Inflammatory macrophage treated with lipopolysaccharide for 4 hours (primary cell): ENCODE results near the gene CBFA2T2.

Source experiments
- DNase-seq: peaks from one replicate; pipeline ENCODE4 v3.0.0-alpha.2; 2020

Gene CBFA2T2

DNA sequence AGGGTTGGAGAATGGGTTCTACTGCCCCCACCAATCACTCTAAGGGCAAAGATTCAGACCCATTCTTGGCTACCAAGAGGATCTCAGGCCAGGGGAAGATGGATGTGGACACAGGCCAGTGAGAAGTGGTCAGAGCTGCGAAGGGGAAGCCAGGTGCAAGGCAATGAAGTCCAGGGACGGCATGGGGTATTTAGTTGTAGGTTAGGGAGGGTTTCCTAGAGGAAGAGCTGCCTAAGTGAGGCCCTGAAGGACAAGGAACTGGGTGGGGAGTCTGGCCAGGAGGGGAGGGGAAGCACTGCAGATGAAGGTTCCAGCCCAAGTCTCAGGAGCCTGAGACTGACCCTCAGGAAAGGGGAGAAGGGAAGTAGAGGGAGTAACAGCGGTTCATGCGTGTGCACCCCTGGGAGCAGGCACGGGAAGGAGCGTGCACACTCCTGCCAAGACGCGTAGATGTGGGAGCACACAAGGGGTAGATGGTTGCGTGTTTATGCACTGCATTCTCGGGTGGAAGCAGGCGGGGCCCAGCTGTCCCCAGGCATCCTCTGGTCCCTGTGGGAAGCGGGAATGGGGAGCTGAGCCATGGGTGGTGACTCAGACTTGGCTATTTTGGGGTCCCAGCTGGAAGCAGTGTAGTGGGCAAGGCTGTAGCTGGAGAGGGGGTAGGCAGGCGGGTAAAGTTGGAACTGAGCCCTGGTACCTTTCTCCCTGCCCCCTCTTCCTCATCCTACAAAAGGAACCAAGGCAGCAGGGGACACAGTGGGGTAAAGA lies 180.2 kb downstream of the CBFA2T2 start:
- no peak for DNase-seq

GRCh38 chr20:33670715-33671499 lies 181.0 kb downstream of the CBFA2T2 start:
- no peak for DNase-seq

GRCh38 chr20:33671573-33672288 lies 181.8 kb downstream of the CBFA2T2 start:
- no peak for DNase-seq

DNA sequence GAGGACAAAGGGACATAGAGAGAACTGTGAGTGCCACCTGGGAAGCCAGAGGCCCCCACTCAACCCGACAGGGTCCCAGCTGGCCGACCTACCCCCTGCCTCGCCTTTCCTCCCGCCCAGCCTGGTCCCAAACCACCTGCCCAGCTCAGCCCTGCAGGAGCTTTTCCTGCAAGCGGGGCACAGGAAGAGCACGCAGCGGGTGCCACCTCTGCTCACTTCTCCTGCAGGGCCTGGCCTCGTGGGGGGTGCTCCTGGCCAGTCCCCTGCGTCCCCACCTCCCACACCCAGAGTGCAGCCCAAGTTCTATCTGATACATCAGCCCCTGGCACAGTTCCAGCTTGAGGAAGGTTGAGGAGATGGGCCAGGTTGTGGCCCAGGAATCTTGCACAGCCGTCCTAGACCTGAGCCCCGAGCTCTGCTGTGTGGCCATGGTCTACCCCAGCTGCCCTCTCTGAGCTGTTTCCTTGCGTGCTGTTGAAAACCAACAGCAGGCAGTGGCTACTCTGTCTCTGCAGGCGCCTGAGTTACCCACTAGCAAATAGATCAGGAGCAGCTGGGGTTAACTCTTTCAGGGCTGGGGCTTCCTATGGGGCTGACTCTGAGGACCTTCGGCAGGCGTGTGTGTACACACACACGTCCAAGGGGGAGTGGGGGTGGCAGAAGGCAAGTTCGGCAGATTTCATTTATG lies 182.7 kb downstream of the CBFA2T2 start:
- no peak for DNase-seq

- no peak for DNase-seq
Observed at GRCh38 chr20:33673114-33673409, 183.2 kb downstream of the CBFA2T2 start.

DNA sequence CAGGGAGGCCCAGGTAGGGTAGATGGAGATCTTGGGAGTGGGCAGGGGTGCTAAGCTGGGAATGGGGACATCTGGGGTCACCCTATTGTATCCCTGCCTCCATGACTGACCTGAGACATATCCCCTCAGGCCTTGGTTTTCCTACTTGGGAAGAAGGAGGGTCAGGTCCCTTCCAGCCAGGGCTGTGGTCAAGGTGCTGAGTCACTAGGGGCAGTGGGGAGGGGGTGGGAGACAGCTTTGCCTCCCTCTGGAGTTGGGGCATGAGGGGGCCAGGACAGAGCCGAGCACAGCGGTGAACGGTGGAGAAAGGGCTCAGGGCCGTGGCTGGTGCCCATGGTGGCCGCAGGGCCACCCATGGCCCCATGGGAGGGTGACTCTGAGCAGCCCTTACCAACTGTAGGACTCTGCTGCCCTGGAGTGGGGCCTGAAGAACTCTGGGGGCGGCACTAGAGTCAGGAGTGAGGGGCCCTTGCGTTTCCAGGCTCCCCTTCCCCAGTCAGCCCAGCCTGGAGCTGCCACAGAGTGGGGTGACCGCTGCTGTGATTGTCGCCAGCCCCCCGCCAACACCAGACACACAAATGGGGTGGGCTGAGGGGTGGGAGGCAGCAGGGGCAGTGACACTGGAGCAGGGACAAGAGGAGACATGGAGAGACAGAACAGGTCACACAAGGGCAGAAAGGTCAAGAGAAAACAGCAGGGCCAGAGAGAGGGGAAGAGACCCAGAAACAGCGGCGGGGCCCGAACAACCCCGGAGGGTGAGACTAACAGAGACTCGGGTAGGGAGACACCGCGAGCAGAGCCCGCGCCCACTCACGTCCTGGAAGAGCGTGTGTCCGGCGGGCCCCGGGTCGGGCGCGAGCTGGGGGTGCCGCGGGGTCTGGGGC lies 183.8 kb downstream of the CBFA2T2 start:
- DNase-seq = no peak

GRCh38 chr20:33674294-33675135 lies 184.6 kb downstream of the CBFA2T2 start, which contains the start of gene NECAB3:
Gene NECAB3 (minus strand): TSS chr20:33674428. CDS start chr20:33674352, 76 bp downstream.
- DNase-seq = peak; percentile 66

DNA sequence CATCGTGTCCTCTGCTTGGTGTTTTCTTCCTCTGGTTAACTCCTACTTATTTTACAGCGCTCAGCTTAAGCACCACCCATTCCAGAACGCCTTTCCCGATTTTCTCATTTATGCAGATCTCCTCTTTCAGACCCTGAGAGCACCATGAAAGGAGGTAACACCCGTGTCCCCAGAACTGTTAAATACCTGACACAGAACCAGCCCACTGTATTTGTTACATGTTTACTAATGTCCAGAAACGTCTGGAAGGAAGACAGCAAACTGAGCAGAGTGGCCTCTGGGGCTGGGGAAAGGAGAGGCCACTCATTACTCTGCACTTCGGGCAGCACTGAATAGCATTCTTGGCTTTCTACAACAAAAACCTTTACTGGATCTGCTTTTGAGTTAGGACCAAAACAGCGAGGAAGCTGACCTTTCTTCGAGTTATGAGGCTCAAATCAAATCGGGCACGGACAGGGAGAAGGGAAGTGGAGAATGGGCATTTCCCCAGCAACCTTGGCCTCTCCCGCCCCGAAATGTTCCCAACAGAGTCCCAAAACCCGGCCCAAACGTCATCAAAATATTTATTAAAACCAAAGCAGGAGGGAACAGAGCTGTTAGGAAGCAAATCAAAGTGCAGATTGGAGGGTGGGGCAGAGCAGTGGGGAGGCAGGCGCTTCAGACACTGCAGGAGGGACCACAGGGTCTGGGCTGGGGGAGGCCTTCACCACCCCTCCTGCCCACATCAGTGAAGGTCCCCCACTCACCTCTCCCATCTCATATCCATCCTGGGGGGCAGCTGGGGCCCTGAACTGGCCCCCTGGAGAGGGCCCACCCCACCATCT lies 185.5 kb downstream of the CBFA2T2 start:
- no peak for DNase-seq

DNA sequence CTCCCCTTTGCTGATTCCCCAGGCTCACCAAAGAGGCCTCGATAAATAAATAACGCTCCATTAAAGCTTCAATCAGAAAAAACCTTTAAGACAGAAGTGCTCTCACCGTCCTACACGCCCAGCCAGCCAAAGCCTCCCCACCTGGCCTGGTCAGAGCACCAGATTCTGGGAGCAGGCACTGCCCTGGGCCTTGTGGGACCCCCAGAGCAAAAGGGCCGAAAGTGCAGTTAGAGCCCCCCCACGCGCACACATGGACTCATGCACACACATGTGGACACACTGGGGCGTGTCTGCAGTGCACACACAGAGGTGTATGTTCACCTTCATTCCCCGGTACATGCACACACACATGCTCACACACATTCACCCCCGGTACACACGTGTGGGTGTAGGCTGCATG lies 186.2 kb downstream of the CBFA2T2 start:
- no peak for DNase-seq

GRCh38 chr20:33676652-33677645 lies 187.1 kb downstream of the CBFA2T2 start:
- no peak for DNase-seq

DNA sequence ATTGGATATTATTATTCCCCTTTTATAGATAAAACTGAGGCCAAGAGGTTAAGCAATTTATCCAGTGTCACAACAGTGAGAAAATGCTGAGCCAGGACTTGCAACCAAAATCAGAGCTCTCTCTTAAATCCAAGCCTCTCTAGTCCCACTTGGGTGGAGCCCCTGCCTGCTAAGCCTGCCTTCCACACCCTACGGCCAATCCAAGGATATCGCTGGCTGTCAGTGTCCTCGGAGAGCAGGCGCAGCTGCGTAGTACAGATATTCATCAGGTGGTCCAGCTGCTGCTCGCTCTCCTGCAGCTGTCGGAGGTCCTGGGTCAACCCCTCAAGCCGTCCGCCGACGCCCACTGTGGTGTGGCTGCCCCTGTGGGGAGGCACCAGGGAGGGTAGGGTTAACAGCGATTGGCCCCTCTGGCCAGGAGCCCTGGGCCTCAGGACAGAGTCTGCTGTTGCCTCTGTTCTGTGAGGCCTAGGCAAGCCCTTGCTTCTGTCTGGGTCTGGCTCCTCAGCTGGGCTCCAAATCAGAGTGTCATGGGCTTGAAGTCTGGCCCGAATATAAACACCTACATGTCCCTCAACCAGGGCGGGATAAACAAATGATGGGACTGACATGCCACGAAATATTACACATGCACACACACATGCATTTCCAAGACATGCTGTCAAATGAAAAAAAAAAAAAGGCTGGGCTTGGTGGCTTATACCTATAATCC lies 188.3 kb downstream of the CBFA2T2 start:
- DNase-seq = no peak

DNA sequence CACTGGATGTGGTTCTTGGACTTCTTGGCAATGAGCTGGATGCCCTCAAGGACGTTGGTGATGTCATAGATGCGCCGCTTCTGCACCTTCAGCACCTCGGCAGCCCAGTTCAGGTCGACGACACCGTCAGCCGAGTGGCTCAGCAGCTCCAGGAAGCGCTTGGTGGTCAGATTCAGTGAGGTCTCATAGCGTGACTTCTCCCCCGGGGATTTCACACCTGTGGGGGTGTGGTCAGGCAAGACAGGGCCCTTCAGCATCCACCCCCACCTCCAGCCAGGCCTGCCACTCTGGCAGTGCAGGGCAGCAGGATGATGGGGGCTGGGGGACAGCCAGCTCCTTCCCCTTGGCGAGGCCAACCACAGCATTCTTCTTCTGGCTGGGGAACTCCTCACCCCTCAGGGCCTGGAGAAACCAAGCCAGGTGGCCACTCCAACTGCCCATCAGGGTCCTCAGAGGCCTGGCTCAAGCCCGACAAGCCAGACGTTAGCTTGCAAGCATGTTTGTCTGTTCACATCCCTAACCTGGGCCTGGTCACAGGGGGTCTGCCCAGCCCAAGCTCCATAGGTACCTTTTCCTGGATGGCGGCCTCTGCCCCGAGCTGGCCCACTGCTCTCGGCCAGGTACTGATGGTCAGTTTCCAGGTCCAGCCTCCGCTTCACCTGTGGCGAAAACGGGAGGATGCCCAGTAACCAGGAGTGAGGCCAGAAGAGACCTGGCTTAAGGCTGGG lies 190.0 kb downstream of the CBFA2T2 start:
- DNase-seq = no peak

- DNase-seq = no peak
Observed at GRCh38 chr20:33680686-33681085, 190.8 kb downstream of the CBFA2T2 start.

GRCh38 chr20:33681288-33681687 lies 191.4 kb downstream of the CBFA2T2 start:
- no peak for DNase-seq

DNA sequence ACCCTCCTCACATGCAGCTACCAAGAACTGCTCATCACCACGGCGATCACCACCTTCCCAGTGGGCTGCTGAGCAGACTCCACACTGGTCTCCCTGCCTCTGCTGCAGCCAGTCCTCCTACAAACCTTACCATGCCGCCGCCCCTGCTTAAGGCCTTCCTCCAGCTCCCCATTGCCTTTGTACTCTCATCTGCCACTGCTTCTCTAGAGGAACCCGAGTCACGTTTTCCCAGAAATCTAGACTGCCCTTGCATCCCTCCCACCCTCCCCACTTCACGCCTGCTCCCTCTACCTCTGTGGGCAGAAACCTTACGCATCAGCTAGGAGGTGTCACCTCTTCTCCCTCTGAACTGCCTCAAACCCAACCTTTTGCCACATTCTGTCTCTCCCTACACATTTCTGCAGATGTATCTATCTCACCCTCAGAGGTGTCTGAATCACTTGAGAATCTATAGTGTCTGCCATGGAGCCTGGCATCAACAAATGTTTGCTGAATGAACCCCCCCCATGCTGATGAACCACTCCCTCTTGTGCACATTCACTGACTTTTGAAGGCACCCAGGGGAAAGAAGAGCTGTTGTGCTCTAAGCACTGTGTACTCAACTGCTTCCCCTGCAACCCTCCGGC lies 191.9 kb downstream of the CBFA2T2 start:
- no peak for DNase-seq

DNA sequence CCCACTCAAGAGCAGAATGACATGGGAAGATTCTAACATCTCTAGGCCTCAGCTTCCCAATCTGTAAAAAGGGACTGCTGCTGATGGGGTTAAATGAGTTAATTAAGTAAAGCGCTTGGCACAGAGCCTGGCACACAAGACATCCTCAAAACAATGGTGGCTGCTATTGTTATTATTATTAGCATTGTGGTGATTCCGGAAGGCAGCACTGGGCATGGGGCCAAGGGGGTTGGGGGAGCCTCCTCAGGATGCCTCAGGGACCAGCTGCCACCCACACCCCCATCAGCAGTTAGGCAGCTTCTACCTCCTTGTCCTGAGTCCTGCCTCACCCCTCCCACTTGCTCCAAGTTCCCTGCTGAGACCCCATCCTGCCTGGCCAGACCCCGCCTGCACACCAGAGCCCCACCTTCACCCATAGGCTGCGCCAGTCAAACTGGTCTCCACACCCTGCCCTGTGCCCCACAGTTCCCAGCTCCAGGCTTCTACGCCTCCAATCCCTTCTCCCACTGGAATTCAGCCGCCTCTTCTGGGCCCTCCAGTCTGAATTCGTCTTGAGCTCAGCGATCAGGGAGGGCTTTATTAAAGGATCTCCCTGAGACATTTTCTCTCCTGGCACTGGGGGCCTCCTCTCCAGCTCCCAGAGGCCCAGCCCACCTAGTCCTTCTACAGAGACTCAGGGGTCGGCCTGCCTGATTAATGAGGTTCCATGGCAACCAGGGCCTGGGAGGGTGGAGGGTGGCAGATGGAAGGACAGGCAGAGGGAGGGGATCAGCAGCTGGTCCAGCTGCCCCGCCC lies 194.8 kb downstream of the CBFA2T2 start:
- no peak for DNase-seq
